ENCODE measurements around the gene PLA2G2C.

Gene PLA2G2C

DNA sequence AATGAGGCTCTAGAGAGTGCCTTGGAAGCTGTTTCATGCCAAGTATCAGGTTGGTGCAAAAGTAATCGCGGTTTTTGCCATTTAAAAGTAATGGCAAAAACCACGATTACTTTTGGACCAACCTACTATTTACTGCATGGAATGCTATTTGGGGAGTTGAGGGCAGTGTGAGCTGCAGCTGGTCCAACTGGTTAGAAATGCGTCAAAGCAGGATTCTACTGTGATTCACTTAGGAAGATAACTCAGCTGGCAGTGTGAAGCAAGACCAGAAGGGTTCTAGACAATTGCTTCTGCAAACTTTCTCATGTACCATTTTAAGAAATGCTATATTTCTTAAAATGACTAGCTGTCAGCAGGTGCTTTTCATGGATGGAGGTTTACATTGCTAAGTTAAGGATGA is 21.2 kb upstream of the PLA2G2C start:
- DNase-seq = no peak

GRCh38 chr1:20202166-20202565 is 15.8 kb upstream of the PLA2G2C start:
- no peak for DNase-seq

GRCh38 chr1:20200966-20201365 is 14.6 kb upstream of the PLA2G2C start:
- DNase-seq = no peak

DNA sequence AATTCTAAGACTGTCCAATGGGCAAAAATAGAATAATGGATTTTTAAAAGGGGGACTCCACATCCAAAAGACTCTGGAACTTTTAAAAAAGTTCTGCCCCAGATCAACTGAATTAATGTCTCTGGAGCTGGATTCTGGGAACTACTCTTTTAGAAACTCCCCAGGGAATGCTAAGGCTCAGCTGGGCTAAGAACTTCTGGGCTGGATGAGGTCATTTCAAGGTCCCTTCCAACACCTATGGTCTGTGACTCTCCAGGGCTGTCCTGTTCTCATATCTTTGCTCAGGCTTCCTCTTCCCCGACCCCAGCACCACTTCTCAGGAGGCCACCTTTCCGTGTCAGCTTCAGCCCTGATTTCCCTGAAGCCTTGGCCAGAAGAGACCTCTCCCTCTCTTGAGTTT is 13.5 kb upstream of the PLA2G2C start:
- DNase-seq = no peak

GRCh38 chr1:20199403-20199802 is 13.1 kb upstream of the PLA2G2C start:
- DNase-seq = no peak

- DNase-seq = no peak
Measured at GRCh38 chr1:20198918-20199317, 12.6 kb upstream of the PLA2G2C start.

GRCh38 chr1:20198296-20198695 is 12.0 kb upstream of the PLA2G2C start:
- no peak for DNase-seq

GRCh38 chr1:20197329-20197791 is 11.0 kb upstream of the PLA2G2C start:
- DNase-seq = no peak

- no peak for DNase-seq
Measured at GRCh38 chr1:20195462-20195780, 9.1 kb upstream of the PLA2G2C start.

- DNase-seq = peak; percentile 84 to 85
Measured at GRCh38 chr1:20194757-20195461, 8.6 kb upstream of the PLA2G2C start.

DNA sequence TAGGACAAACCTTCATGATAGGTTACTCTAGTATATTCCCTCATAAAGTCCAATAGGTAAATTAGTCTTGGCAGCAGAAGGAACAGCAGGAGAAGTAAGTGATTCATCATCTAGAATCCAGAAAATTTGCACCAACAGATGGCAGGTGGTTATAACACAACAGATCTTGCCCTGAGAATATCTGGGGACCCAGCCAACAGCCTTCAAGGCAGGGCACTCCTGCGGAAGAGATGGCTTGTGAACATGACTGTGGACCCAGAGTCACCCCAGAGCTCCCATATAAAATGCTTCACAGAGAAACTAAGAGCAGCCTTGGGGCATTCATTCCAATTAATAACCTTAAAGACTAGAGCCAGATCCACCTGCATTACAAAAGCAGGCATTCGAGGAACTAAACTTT is 7.9 kb upstream of the PLA2G2C start:
- no peak for DNase-seq

GRCh38 chr1:20192871-20193411 is 6.6 kb upstream of the PLA2G2C start:
- DNase-seq = no peak

DNA sequence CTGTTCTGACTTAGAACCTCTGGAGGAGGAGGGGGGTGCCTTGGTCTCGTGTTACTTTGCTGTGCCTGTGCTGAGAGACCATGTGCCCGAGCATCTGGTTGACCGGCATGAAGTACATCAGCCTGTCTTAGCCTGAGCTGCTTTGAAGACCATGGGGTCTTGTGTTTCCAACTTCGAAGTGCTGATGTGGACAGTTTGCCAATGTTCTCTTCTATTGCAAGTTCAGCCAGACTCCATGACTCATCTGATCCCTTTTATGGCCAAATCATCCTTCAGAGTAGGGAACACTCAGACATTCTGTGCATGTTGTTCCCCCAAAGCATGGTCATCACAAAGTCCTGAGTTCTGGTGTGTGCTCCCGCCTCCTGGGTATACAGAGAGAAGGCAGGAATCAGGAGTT is 6.0 kb upstream of the PLA2G2C start:
- no peak for DNase-seq

DNA sequence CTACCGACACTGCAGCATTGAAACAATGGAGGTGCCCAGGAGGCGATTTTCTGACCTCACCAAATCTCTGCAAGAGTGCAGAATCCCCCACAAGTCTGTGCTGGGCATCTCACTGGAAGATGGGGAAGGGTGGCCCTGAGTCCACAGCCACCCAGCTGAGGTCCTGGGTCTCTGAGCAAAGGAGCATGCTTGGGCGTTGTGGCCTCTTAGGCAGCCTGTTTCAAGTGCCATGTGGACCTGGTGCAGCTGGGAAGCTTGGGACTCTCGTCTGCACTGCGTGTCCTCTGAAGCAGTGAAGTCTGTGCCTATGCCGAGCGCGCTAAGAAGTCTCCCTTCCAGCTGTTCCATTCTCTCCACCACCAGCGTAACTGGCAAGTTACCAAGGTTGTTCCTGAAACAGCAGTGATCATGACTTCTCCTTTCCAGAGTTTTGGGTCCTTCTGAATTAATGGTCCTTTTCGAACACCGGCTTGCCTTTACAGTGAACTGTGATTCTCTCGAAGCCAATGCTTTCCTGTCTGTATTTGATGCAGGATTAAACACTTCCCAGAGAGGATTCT is 5.0 kb upstream of the PLA2G2C start:
- DNase-seq = no peak

DNA sequence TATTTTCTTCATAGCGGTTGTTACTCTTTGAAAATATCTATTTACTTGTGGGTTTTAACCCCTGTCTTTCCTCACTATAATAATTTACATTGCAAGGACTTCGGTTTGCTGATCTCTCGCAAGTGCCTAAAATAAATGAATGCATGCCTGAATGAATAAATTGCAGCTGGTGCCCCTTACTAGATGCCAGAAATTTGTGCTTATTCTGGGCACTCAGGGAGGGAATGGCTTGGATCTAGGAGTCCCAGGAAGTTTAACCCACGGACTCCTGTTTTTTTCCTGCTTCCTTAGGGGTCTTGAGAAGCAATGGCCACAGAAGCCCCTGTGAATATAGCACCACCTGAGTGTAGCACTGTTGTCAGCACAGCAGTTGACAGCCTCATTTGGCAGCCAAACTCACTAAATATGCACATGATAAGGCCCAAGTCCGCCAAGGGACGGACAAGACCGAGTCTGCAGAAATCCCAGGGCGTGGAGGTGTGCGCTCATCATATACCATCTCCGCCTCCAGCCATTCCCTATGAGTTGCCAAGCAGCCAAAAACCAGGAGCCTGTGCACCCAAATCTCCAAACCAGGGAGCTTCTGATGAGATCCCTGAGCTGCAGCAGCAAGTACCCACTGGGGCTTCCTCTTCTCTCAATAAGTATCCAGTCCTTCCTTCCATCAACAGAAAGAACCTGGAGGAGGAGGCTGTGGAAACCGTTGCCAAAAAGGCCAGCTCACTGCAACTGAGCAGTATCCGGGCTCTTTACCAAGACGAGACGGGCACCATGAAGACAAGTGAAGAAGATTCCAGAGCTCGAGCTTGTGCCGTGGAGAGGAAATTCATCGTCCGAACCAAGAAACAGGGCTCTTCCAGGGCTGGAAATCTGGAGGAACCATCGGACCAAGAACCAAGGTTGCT is 4.2 kb upstream of the PLA2G2C start:
- no peak for DNase-seq

DNA sequence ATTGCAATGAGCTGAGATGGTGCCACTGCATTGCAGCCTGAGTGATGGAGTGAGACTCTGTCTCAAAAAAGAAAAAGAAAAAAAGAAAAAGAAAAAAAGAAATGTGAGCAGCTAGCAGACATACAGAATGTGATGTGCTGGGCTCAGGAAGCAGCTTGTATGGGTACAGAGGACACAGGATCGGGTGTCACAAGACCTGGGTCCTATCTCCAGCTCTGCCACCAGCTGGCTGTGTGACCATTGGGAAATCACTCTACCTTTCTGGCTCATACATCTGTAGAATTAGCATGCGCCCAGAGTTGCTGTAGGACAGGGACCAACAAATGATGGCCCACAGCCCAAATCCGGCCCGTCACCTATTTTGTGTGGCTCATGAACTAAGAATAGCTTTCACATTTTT is 3.3 kb upstream of the PLA2G2C start:
- no peak for DNase-seq

DNA sequence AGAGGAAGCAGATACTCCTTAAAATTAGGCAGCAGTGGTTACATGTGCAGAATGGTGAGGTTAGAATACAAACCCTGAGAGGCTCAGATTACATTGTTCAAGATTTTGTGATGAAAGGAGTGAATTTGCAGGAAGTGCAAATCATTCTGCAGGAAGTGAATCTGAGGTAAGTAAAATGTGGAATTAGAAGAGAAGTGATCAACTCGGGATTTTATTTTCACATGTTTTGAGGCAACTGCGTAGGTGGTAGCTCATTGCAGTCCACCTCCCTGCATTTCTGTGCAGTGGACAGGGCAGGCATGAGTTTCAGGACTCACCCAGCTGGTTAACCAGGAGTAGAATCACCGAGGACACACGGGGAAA is 2.1 kb upstream of the PLA2G2C start:
- no peak for DNase-seq

DNA sequence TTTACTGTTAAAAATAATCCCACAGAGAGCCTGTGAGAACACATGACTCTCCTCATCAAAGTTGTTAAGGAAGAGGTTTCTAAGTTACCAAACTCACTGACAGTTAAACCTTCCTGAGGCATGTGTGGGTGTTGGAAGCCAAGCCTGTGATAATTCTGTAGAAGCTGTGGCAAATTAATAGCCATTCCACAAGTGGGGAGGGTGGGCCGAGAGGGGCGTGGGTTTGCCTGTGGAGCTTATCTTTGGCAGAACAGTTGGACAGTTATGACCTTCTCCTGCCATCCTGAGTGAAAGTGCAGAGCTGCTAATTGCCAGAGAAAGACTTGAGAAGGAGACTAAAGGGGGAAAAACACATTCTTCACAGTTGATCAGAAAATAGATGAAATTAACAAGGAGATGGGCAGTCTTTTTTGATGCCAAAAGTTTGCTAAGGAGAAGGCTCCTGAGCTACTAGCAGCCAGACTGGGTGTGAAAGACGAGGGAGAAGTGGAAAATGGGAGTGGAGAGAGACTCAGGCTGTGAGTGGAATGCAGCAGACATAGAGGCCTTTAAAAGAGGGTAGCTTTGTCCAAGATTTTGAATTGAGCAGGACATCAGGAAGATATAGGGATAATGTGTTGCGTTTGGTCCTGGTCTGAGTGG is 1.6 kb upstream of the PLA2G2C start:
- peak in 1 of 2 experiments; percentile 14 for DNase-seq

- peak; percentile 43 to 52 for DNase-seq
Measured at GRCh38 chr1:20187103-20187812, 940 bp upstream of the PLA2G2C start.

DNA sequence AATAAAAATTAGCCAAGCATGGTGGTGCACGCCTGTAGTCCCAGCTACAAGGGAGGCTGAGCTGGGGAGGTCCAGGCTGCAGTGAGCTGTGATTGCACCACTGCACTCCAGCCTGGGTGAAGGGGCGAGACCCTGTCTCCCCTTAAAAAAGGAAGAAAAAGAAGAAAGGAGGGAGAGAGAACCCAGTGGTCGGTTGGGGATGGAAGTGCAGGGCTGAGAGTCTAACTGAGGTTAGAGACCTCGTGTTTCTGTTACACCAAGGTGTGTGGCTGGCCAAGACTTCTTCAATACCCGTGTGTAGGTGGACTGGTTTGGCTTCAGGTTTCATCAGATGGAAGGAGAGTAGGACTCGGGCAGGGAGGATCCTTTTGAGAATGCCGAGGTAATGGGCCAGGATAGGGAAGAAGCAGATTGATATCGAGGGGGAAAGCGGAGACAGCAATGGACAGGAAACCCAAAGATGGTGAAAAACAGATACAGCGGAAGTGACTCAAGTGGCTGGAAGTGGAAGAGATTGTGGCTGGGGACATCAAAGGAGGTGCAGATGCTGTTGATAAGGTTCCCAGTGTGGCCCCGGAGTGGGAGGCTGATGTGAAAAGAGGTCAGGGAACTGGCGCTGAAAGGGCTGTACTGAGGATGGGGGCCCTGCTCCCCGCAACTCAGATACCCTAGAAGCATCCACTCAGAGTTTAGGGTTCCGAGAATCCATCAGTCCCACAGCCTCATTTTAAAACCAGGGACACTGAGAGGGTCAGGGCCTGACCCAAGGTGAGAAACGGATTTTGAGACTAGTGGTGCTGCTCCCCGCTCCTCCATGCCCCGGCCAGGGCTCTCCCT is 1.1 kb downstream of the PLA2G2C start:
- DNase-seq = peak; percentile 67 to 77

DNA sequence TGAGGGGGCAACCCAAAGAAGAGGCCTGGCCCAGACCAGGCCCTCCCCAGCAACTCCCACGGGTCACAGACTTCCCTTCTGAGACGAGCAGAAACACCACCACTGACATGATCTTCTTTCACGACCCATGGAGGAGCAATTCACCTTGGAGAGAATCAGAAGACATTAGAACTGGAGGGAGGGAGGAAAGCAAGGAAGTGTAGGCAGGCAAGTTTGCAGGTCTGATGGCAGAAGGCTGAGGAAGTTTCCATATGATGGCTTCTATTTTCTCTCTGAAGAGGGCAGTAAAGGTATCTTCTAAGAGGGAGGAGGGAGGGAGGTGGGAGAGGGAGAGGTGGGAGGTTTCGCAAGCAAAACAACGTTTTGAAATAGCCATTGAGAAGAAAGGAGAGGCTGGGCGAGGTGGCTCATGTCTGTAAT is 1.8 kb downstream of the PLA2G2C start:
- no peak for DNase-seq

All from activated CD4-positive, alpha-beta T cell treated with anti-CD3 and anti-CD28 coated beads, Interleukin-2, amount 50 U/mL, for 48 hours (primary cell).